GM12874 (cell line): ENCODE results near the gene ZSWIM5.

Source experiments
- TF ChIP-seq, protein P1 (sequence below): IDR thresholded peaks from 2 replicates; pipeline ENCODE4 v1.5.1; 2011; ENCODE audit warnings: low read depth, mild to moderate bottlenecking, control low read depth, low read length, moderate library complexity; ENCODE audit not compliant: insufficient read depth

ZSWIM5 gene

DNA sequence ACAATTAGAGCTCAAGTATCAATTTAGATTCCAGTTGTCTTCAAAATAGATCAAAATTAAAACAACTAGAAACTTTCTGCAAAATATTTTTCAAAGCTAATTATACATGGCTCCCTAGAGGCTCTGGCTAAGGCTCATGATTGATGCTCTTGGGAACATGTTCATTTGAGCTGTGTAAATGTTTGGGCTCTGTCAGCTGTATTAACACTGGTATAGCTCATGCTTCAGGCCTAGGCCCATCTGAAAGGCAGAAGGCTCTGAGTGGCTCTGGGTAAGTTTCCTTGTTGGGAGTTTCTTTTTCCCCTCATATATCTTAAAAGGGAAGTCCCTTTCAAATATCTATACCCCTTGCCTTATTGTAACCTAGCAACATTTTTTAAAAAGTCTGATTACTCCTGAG is 113.1 kb downstream of the ZSWIM5 start:
- TF ChIP-seq, protein P1, sequence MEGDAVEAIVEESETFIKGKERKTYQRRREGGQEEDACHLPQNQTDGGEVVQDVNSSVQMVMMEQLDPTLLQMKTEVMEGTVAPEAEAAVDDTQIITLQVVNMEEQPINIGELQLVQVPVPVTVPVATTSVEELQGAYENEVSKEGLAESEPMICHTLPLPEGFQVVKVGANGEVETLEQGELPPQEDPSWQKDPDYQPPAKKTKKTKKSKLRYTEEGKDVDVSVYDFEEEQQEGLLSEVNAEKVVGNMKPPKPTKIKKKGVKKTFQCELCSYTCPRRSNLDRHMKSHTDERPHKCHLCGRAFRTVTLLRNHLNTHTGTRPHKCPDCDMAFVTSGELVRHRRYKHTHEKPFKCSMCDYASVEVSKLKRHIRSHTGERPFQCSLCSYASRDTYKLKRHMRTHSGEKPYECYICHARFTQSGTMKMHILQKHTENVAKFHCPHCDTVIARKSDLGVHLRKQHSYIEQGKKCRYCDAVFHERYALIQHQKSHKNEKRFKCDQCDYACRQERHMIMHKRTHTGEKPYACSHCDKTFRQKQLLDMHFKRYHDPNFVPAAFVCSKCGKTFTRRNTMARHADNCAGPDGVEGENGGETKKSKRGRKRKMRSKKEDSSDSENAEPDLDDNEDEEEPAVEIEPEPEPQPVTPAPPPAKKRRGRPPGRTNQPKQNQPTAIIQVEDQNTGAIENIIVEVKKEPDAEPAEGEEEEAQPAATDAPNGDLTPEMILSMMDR = no peak

DNA sequence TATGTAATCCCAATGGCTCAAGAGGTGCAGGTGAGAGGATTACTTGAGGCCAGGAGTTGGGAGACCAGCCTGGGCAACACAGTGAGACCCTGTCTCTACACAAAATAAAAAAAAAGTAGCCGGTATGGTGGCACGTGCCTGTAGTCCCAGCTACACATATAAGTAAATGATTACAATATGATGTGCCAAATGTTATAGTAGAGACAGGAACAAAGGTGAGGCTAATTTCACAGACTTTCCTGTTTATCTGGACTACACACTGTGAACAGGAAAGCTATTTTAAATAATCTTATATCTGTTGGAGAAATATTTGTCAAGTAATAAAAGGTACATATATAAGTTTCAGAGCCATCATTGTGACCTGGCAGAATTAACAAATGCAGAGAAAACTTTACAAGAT is 116.7 kb downstream of the ZSWIM5 start:
- TF ChIP-seq, protein P1 = no peak

DNA sequence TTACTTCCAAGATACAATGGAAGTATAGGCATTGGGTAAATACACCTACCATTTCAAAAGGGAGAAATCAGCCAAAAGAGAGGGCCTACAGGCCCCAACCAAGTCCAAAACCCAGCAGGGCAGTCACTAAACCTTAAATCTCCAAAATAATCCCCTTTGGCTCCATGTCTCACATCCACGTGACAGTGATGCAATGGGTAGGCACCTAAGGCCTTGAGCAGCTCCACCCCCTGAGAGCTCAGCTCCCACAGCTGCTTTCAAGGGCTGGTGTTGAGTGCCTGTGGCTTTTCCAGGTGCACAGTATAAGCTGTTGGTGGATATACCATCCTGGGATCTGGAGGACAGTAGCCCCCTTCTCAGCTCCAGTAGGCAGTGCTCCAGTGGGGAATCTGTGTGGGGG is 121.8 kb downstream of the ZSWIM5 start:
- TF ChIP-seq, protein P1 = no peak

DNA sequence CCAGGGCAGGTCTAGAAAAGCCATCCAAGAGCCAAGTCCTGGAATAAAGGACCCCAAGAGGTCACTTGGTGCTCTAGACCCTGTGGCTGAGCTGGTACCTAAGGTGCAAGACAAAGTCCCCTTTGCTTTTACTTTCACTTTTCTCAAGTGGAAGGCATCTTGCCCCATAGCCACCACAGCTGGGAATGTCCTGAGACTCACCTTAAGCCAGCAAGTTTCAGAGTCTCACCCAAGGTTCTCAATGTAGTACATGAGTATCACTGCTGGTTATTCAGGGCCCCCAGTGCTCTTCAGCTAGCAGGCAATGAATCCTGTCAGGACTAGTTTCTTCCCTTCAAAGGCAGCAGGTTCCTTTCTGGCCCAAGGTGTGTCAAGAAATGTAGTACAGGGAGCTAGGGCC is 126.9 kb downstream of the ZSWIM5 start:
- TF ChIP-seq, protein P1 = no peak

DNA sequence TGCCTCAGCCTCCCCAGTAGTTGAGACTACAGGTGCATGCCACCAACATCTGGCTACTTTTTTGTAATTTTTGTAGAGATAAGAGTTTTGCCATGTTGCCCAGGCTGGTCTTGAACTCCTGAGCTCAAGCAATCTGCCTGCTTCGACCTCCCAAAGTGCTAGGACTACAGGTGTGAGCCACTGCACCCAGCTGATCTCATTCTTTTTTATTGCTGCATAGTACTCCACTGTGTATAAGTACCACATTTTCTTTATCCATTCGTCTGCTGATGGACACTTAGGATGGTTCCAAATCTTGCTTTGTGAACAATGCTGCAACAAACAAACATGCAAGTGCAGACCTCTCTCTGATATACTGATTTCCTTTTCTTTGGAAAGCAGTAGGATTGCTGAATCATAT is 134.8 kb downstream of the ZSWIM5 start:
- TF ChIP-seq, protein P1 = no peak

DNA sequence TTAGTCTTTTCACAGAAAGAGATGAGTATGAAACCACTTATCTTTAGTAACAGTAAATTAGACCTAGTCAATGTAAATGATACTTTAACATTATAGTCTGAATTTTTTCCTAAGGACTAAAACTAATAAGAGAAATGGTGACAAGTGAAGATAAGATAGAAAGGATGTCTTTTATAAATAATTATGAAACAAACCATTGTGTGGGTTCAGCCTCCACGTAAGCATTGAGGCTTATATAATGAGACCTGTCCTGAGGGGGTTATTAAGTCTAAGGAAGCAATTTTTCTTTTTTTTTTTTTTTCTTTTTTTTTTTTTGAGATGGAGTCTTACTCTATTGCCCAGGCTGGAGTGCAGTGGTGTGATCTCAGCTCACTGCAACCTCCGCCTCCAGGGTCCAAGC is 138.6 kb downstream of the ZSWIM5 start:
- TF ChIP-seq, protein P1 = no peak

DNA sequence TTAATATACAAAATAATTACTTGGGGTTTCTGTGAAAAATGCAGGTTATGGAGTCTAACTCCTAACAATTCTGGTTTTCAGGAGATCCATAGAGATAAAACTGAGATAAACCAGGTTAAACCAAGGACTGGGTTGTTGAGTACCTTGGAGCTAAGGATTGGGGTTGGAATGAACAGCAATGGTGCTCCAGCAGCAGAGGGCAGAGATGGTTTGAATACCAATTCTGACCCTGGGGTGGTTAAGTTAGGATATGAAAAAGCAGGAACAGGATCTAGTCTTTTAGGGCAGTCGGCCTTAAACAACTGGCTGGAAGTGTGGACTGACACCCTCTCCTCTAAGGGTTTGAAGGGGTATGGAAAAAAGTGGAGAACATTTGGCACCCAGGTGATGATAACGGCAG is 141.3 kb downstream of the ZSWIM5 start:
- TF ChIP-seq, protein P1 = no peak

DNA sequence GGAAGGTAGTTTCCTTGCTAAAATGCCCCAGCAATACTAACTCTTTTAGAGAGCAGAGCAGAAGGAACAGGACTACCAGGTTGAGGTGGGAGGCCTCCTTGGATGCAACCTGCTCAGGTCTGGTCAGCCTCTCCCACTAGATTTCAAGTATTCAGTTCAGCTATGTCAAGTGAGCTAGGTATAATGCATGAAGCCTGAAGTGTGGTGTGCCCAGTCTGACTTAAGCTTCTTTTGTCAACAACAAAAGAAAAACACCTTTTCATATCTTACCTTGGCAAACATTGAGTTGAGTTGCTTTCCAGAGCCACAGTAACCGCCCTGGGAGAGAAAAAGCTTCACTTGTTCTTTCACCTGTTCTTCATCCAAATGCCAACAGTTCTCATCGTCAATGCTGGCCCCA is 146.6 kb downstream of the ZSWIM5 start:
- TF ChIP-seq, protein P1 = no peak
